HEK293T (cell line): Measurements from ENCODE around the gene ST8SIA2.

Source experiments
- CTCF ChIA-PET: fragments of 350-600 bp; formaldehyde crosslinking; extraction: SDS; loops from one replicate; lab custom pipeline; 2021; ENCODE audit warnings: antibody characterized with exemption, inconsistent platforms; lab: Yijun Ruan, JAX
- POLR2A ChIA-PET: fragments of 350-600 bp; formaldehyde crosslinking; extraction: SDS; loops from one replicate; lab custom pipeline; 2020; ENCODE audit warnings: antibody characterized with exemption, inconsistent platforms; lab: Yijun Ruan, JAX
- DNase-seq: peaks from one replicate; pipeline ENCODE4 v3.0.0; 2012; ENCODE audit warnings: mixed read lengths; ENCODE audit errors: extremely low spot score
- ARNT ChIP-seq: fragments of 450-650 bp; IDR thresholded peaks from 2 replicates; pipeline ENCODE4 v1.6.1; 2017; ENCODE audit warnings: mild to moderate bottlenecking
- BHLHE40 ChIP-seq: fragments of 450-650 bp; IDR thresholded peaks from 2 replicates; pipeline ENCODE4 v1.6.1; 2016; ENCODE audit warnings: mild to moderate bottlenecking, moderate library complexity, borderline replicate concordance
- CTBP1 ChIP-seq: fragments of 450-650 bp; IDR thresholded peaks from 2 replicates; pipeline ENCODE4 v1.6.1; 2016; ENCODE audit warnings: borderline replicate concordance
- ELF4 ChIP-seq: fragments of 450-650 bp; IDR thresholded peaks from 2 replicates; pipeline ENCODE4 v1.6.1; 2017; ENCODE audit warnings: antibody characterized with exemption
- FOXA1 ChIP-seq: fragments of 450-650 bp; IDR thresholded peaks from 2 replicates; pipeline ENCODE4 v1.6.1; 2016; ENCODE audit warnings: mild to moderate bottlenecking
- FOXK2 ChIP-seq: fragments of 450-650 bp; IDR thresholded peaks from 2 replicates; pipeline ENCODE4 v1.6.1; 2016; ENCODE audit warnings: mild to moderate bottlenecking
- FOXM1 ChIP-seq: fragments of 450-650 bp; IDR thresholded peaks from 2 replicates; pipeline ENCODE4 v1.6.1; 2017; ENCODE audit warnings: mild to moderate bottlenecking, borderline replicate concordance
- HDGF ChIP-seq: fragments of 450-650 bp; IDR thresholded peaks from 2 replicates; pipeline ENCODE4 v1.6.1; 2017; ENCODE audit warnings: antibody characterized with exemption, borderline replicate concordance
- L3MBTL2 ChIP-seq: fragments of 450-650 bp; conservative IDR thresholded peaks from 2 replicates; pipeline ENCODE4 v1.6.1; 2016; ENCODE audit warnings: mild to moderate bottlenecking
- LEF1 ChIP-seq: fragments of 450-650 bp; IDR thresholded peaks from 2 replicates; pipeline ENCODE4 v1.6.1; 2017; ENCODE audit warnings: mild to moderate bottlenecking, borderline replicate concordance
- NFRKB ChIP-seq: fragments of 450-650 bp; IDR thresholded peaks from 2 replicates; pipeline ENCODE4 v1.6.1; 2016; ENCODE audit warnings: mild to moderate bottlenecking, moderate library complexity
- PKNOX1 ChIP-seq: fragments of 450-650 bp; IDR thresholded peaks from 2 replicates; pipeline ENCODE4 v1.6.1; 2016
- SP1 ChIP-seq: fragments of 450-650 bp; IDR thresholded peaks from 2 replicates; pipeline ENCODE4 v1.6.1; 2017
- SUZ12 ChIP-seq: fragments of 450-650 bp; IDR thresholded peaks from 2 replicates; pipeline ENCODE4 v1.6.1; 2016; ENCODE audit warnings: mild to moderate bottlenecking
- TARDBP ChIP-seq: fragments of 450-650 bp; IDR thresholded peaks from 2 replicates; pipeline ENCODE4 v1.6.1; 2016
- ZNF384 ChIP-seq: fragments of 450-650 bp; IDR thresholded peaks from 2 replicates; pipeline ENCODE4 v1.6.1; 2016

ST8SIA2 gene

GRCh38 chr15:92505611-92506010, 111.9 kb downstream of the ST8SIA2 start:
- ChIA-PET POLR2A (no interaction called here), CTCF (no interaction called here)
- TF ChIP-seq SUZ12 (no peak), TARDBP (no peak), L3MBTL2 (no peak), HDGF (no peak), CTBP1 (no peak), PKNOX1 (no peak), FOXA1 (no peak), ARNT (no peak), ZNF384 (no peak), BHLHE40 (no peak), LEF1 (no peak), FOXM1 (no peak), ELF4 (no peak), FOXK2 (no peak), NFRKB (no peak), SP1 (no peak)
- no peak for DNase-seq

GRCh38 chr15:92506506-92506905, 112.8 kb downstream of the ST8SIA2 start:
- ChIA-PET POLR2A (no interaction called here), CTCF (no interaction called here)
- TF ChIP-seq PKNOX1 (no peak), SP1 (no peak), FOXA1 (no peak), CTBP1 (no peak), NFRKB (no peak), FOXM1 (no peak), TARDBP (no peak), SUZ12 (no peak), ZNF384 (no peak), ARNT (no peak), HDGF (no peak), LEF1 (no peak), BHLHE40 (no peak), L3MBTL2 (no peak), FOXK2 (no peak), ELF4 (no peak)
- DNase-seq = no peak

GRCh38 chr15:92510163-92510882, 116.6 kb downstream of the ST8SIA2 start:
- ChIA-PET POLR2A (no interaction called here), CTCF (interaction anchor here (1.3 kb wide), 1 partner anchor 11 kb away, joined by 3 read pairs; no protein-coding TSS in a partner anchor)
- no peak for DNase-seq
- no peak for TF ChIP-seq TARDBP
- TF ChIP-seq FOXK2 = no peak
- no peak for TF ChIP-seq ZNF384
- TF ChIP-seq FOXM1 = no peak
- TF ChIP-seq BHLHE40 = no peak
- no peak for TF ChIP-seq SP1
- TF ChIP-seq L3MBTL2 = no peak
- no peak for TF ChIP-seq CTBP1
- no peak for TF ChIP-seq FOXA1
- TF ChIP-seq ARNT = no peak
- TF ChIP-seq ELF4 = no peak
- no peak for TF ChIP-seq HDGF
- no peak for TF ChIP-seq SUZ12
